Measurements from ENCODE around the gene SF3B4. TPM values are rescaled to one million over a fixed set of nuclear protein-coding genes. Genes with fewer than 3 reads are reported as not detected.
"Not testable (repeated sequence)": the region's sequence is repeated elsewhere in the genome, so short reads cannot be mapped to it uniquely, and the experiment has no call there.

Gene SF3B4
- total RNA-seq, 6 donors from 2014 or later, result 9.4 to 49.1 (median 15.2) TPM

GRCh38 chr1:149967041-149967440 is 39.4 kb upstream of the SF3B4 start:
- no peak overlapping the region for H3K27ac ChIP-seq
- H3K27me3 ChIP-seq, result no peaks in the 10 kb centered on the region
- H3K9me3 ChIP-seq, result no peaks in the 10 kb centered on the region
- no peak for ATAC-seq (ENCODE audit: low FRiP score in 2 of 2)
- H3K36me3 ChIP-seq, result peaks cover 6 to 66% (median 47%) of the 10 kb centered on the region in 4 donors
- TF ChIP-seq CTCF (IDR thresholded peaks at IDR 0.05), result no peak
- TF ChIP-seq POLR2AphosphoS5 (IDR thresholded peaks at IDR 0.05), result no peak
- TF ChIP-seq POLR2A (IDR thresholded peaks at IDR 0.05), result no peak
- no peak for TF ChIP-seq EP300 (IDR thresholded peaks at IDR 0.05)
- WGBS, 2 donors, result 89 to 91% methylated on average over 3 of the region's 3 CpGs
- no peak for DNase-seq
- no peak overlapping the region for H3K4me3 ChIP-seq
- H3K4me1 ChIP-seq, result peaks cover 15 to 23% (median 19%) of the 10 kb centered on the region in 4 donors

- TF ChIP-seq POLR2A (IDR thresholded peaks at IDR 0.05), result no peak
- peaks cover 15 to 26% (median 21%) of the 10 kb centered on the region in 4 donors for H3K4me1 ChIP-seq
- H3K27ac ChIP-seq, result no peak overlapping the region
- no peak overlapping the region for H3K4me3 ChIP-seq
- H3K27me3 ChIP-seq, result no peaks in the 10 kb centered on the region
- no peaks in the 10 kb centered on the region for H3K9me3 ChIP-seq
- DNase-seq (no peak), ATAC-seq (ENCODE audit: low FRiP score in 2 of 2) (no peak)
- 86 to 90% methylated on average over 1 of the region's 1 CpG for WGBS, 2 donors
- peaks cover 6 to 61% (median 47%) of the 10 kb centered on the region in 4 donors for H3K36me3 ChIP-seq
These were observed 38.8 kb upstream of the SF3B4 start for GRCh38 chr1:149966405-149966804.

GRCh38 chr1:149965440-149965839 is 37.8 kb upstream of the SF3B4 start:
- Histone ChIP-seq H3K27me3 (no peaks in the 10 kb centered on the region), H3K27ac (no peak overlapping the region), H3K4me1 (peaks cover 15 to 26% (median 21%) of the 10 kb centered on the region in 4 donors), H3K4me3 (no peak overlapping the region), H3K9me3 (no peaks in the 10 kb centered on the region), H3K36me3 (peaks cover 0 to 57% (median 42%) of the 10 kb centered on the region in 4 donors)
- 94 to 97% methylated on average over 3 of the region's 3 CpGs for WGBS, 2 donors
- no peak for DNase-seq
- no peak for ATAC-seq (ENCODE audit: low FRiP score in 2 of 2)
- no peak for TF ChIP-seq EP300 (IDR thresholded peaks at IDR 0.05)
- no peak for TF ChIP-seq POLR2A (IDR thresholded peaks at IDR 0.05)

GRCh38 chr1:149963358-149963757 is 35.8 kb upstream of the SF3B4 start:
- Histone ChIP-seq H3K9me3 (no peaks in the 10 kb centered on the region), H3K4me3 (no peak overlapping the region), H3K36me3 (peaks cover 5 to 55% (median 36%) of the 10 kb centered on the region in 4 donors), H3K4me1 (peaks cover 15 to 26% (median 21%) of the 10 kb centered on the region in 4 donors), H3K27ac (peak overlapping the region; percentile 2 to 73 (median 53)), H3K27me3 (no peaks in the 10 kb centered on the region)
- DNase-seq, result no peak
- TF ChIP-seq POLR2AphosphoS5 (IDR thresholded peaks at IDR 0.05) (no peak), CTCF (IDR thresholded peaks at IDR 0.05) (no peak), POLR2A (IDR thresholded peaks at IDR 0.05) (no peak), EP300 (IDR thresholded peaks at IDR 0.05) (no peak)
- ATAC-seq (ENCODE audit: low FRiP score in 2 of 2), result no peak
- 42 to 63% methylated on average over 3 of the region's 3 CpGs for WGBS, 2 donors

GRCh38 chr1:149962736-149963135 is 35.1 kb upstream of the SF3B4 start:
- no peaks in the 10 kb centered on the region for H3K9me3 ChIP-seq
- no peak for DNase-seq
- no peak for TF ChIP-seq CTCF (IDR thresholded peaks at IDR 0.05)
- no peak for TF ChIP-seq POLR2A (IDR thresholded peaks at IDR 0.05)
- TF ChIP-seq POLR2AphosphoS5 (IDR thresholded peaks at IDR 0.05), result no peak
- TF ChIP-seq EP300 (IDR thresholded peaks at IDR 0.05), result no peak
- peaks cover 15 to 26% (median 21%) of the 10 kb centered on the region in 4 donors for H3K4me1 ChIP-seq
- peaks cover 9 to 61% (median 39%) of the 10 kb centered on the region in 4 donors for H3K36me3 ChIP-seq
- 49 to 53% methylated on average over 2 of the region's 2 CpGs for WGBS, 2 donors
- H3K4me3 ChIP-seq, result no peak overlapping the region
- ATAC-seq (ENCODE audit: low FRiP score in 2 of 2), result no peak
- peak overlapping the region; percentile 2 to 73 (median 58) for H3K27ac ChIP-seq
- no peaks in the 10 kb centered on the region for H3K27me3 ChIP-seq

GRCh38 chr1:149962039-149962647 is 34.5 kb upstream of the SF3B4 start:
- DNase-seq (peak in 1 of 2 donors; percentile 60), ATAC-seq (ENCODE audit: low FRiP score in 2 of 2) (peak; percentile 93 to 95)
- 14 to 15% methylated on average over 3 of the region's 3 CpGs for WGBS, 2 donors
- Histone ChIP-seq H3K4me1 (peaks cover 15 to 26% (median 21%) of the 10 kb centered on the region in 4 donors), H3K36me3 (peaks cover 12 to 64% (median 41%) of the 10 kb centered on the region in 4 donors), H3K4me3 (no peak overlapping the region), H3K27me3 (no peaks in the 10 kb centered on the region), H3K27ac (peak overlapping the region; percentile 2 to 73 (median 58)), H3K9me3 (no peaks in the 10 kb centered on the region)
- TF ChIP-seq CTCF (IDR thresholded peaks at IDR 0.05) (peak; percentile 74 to 87 (median 82)), EP300 (IDR thresholded peaks at IDR 0.05) (no peak)

- peaks cover 12 to 43% (median 18%) of the 10 kb centered on the region in 4 donors for H3K36me3 ChIP-seq
- peak in 1 of 2 donors; percentile 17 for DNase-seq
- not testable (repeated sequence) for H3K4me3 ChIP-seq; ATAC-seq (ENCODE audit: low FRiP score in 2 of 2); H3K27me3 ChIP-seq; H3K27ac ChIP-seq; H3K9me3 ChIP-seq; H3K4me1 ChIP-seq
- WGBS, 2 donors, result 97% methylated on average over 12 to 14 of the region's 14 CpGs
These were observed 29.9 kb upstream of the SF3B4 start for GRCh38 chr1:149957548-149957947.

Data from upper lobe of left lung (tissue), 6 donors.